Loucy (cell line): ENCODE measurements around the gene ZBED6.

Experiments used
- H2AFZ ChIP-seq: fragments of 200-600 bp; sonication (generic); 2 replicates; pipeline ENCODE4 v1.6.0; 2016; ENCODE audit warnings: antibody characterized with exemption, mild to moderate bottlenecking, low read length, moderate library complexity
- H3F3A ChIP-seq: fragments of 200-600 bp; 2 replicates; pipeline ENCODE4 v1.6.0; 2016; ENCODE audit warnings: antibody characterized with exemption, low read depth, mild to moderate bottlenecking
- H3K27me3 ChIP-seq: fragments of 200-600 bp; sonication (generic); 2 replicates; pipeline ENCODE4 v1.6.1; 2014; ENCODE audit warnings: low read length, mild to moderate bottlenecking; ENCODE audit not compliant: insufficient read depth, poor library complexity, severe bottlenecking
- H3K36me3 ChIP-seq: fragments of 200-600 bp; sonication (generic); 2 replicates; pipeline ENCODE4 v1.6.1; 2016; ENCODE audit warnings: low read length; ENCODE audit not compliant: insufficient read depth
- H3K4me1 ChIP-seq: fragments of 200-600 bp; sonication (generic); 2 replicates; pipeline ENCODE4 v1.5.1; 2014; ENCODE audit warnings: low read length, mild to moderate bottlenecking; ENCODE audit not compliant: insufficient read depth, poor library complexity, severe bottlenecking
- H3K4me2 ChIP-seq: fragments of 200-600 bp; sonication (generic); 2 replicates; pipeline ENCODE4 v1.6.0; 2014; ENCODE audit warnings: antibody characterized with exemption, low read length, low read depth, mild to moderate bottlenecking; ENCODE audit not compliant: poor library complexity, severe bottlenecking
- H3K4me3 ChIP-seq: fragments of 200-600 bp; sonication (generic); 2 replicates; pipeline ENCODE4 v1.5.1; 2014; ENCODE audit warnings: low read length, mild to moderate bottlenecking, mixed read lengths; ENCODE audit not compliant: poor library complexity, severe bottlenecking
- H3K79me2 ChIP-seq: fragments of 200-600 bp; sonication (generic); 2 replicates; pipeline ENCODE4 v1.6.1; 2014; ENCODE audit warnings: low read length; ENCODE audit not compliant: insufficient read depth
- H3K9ac ChIP-seq: fragments of 200-600 bp; sonication (generic); 2 replicates; pipeline ENCODE4 v1.6.0; 2014; ENCODE audit warnings: mild to moderate bottlenecking, low read depth, low read length, moderate library complexity; ENCODE audit not compliant: poor library complexity, severe bottlenecking
- H3K9me2 ChIP-seq: fragments of 200-600 bp; sonication (generic); replicated peaks from 2 replicates; pipeline ENCODE4 v1.6.1; 2016; ENCODE audit warnings: low read depth, low read length, mixed read lengths
- H3K9me3 ChIP-seq: fragments of 200-600 bp; sonication (generic); 2 replicates; pipeline ENCODE4 v1.6.1; 2014; ENCODE audit warnings: mild to moderate bottlenecking, antibody characterized with exemption, low read length, low read depth; ENCODE audit not compliant: insufficient read depth
- H4K20me1 ChIP-seq: fragments of 200-600 bp; sonication (generic); 2 replicates; pipeline ENCODE4 v1.6.0; 2014; ENCODE audit warnings: antibody characterized with exemption, low read length, mild to moderate bottlenecking; ENCODE audit not compliant: insufficient read depth, poor library complexity, severe bottlenecking
- CTCF ChIP-seq: fragments of 200-600 bp; sonication (generic); conservative IDR thresholded peaks from 2 replicates; pipeline ENCODE4 v1.5.1; 2014; ENCODE audit warnings: mild to moderate bottlenecking, antibody characterized with exemption, low read length
- EZH2phosphoT487 ChIP-seq: fragments of 200-600 bp; IDR thresholded peaks from 2 replicates; pipeline ENCODE4 v1.6.1; 2018; ENCODE audit warnings: antibody characterized with exemption, mild to moderate bottlenecking, moderate library complexity, borderline replicate concordance

ZBED6 gene, protein sequence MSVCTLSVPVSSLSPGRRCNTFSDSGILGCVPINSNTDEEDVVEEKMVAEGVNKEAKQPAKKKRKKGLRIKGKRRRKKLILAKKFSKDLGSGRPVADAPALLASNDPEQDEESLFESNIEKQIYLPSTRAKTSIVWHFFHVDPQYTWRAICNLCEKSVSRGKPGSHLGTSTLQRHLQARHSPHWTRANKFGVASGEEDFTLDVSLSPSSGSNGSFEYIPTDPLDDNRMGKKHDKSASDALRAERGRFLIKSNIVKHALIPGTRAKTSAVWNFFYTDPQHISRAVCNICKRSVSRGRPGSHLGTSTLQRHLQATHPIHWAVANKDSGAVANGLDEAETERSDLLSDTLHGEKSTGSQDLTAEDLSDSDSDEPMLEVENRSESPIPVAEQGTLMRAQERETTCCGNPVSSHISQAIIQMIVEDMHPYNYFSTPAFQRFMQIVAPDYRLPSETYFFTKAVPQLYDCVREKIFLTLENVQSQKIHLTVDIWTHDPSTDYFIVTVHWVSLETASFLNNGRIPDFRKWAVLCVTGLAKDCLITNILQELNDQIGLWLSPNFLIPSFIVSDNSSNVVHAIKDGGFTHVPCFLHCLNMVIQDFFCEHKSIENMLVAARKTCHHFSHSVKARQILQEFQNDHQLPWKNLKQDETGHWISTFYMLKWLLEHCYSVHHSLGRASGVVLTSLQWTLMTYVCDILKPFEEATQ (N-terminal part only)

DNA sequence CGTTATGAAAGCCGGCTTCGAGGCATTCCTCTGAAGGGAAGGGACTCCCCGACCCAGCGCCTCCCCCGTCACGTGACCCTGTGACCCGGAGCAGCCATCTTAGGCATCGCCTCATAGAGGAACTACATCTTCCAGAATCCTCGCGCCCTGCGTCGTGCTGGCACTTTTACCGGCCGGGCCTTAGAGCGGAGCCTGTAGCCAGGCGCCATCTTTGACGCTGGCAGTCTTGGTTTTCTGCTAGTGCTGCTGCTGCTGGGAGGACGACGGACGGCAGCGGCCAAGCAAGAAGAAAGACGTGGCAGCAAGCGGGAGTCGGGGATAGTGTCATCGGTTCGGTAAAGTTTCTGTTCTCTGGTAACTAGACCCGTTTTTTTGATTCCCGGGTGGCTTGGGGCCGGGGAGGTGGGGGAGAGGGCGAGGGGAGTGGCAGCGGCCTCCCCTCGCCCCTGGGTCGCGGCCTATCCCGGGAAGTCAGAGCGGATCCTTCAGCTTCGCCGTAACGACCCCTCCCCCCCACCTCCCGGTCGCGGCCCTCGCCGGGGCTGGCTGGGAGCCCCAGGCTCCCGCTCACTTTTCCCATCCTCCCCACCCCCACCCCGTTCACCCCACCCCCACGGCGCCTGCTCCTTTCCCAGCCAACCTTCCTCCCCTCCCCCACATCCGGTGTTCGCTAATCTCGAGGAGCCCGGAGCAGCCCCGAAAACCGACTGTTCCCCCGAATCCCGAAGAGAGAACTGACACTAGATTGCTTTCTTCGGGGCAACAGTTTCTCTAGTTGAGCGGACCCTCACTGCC, at the start of gene ZBED6, which contains the start of gene ZC3H11A:
TSS of gene ZBED6 (plus strand) at position 183 of the 795 bp plus-strand sequence. CDS start 1,900 bp downstream, outside the sequence.
TSS of gene ZC3H11A (plus strand) at position 183 of the 795 bp plus-strand sequence. CDS start 21,448 bp downstream, outside the sequence.
- Histone ChIP-seq H3K27me3 (no peaks in the 10 kb centered on the region), H3K4me1 (peaks cover 48% of the 10 kb centered on the region), H3K9ac (peak within 1 kb of the TSS; percentile 82), H4K20me1 (peaks cover 47% of the 10 kb centered on the region), H3K79me2 (peaks cover 50% of the 10 kb centered on the region), H3K4me3 (peak within 1 kb of the TSS; percentile 92), H3K36me3 (no peaks in the 10 kb centered on the region), H3K4me2 (peak within 1 kb of the TSS; percentile 86), H2AFZ (peak within 1 kb of the TSS; percentile 99), H3K9me3 (no peaks in the 10 kb centered on the region), H3F3A (0 out of 2 replicates have a peak, but pooled peaks cover 3% of the 10 kb centered on the region), H3K9me2 (no peaks in the 10 kb centered on the region)
- TF ChIP-seq EZH2phosphoT487 (no peak), CTCF (no peak)

DNA sequence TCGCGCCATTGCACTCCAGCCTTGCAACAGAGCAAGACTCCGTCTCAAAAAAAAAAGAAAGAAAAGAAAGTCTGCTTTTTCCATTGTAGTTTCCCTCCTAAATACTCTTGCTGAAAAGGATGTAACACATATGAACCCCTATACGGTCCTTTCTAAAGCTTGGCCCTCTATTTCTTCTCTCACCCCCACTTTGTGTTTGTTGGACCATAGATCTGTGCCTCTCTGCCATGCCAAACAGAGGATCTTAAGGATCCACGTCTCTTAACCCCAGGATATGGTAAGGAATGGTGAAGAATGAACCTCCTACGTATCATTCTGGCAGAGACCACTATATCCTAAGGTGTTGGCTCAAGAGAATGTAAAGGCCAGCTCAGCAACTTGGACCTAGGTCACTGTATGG, 49.1 kb upstream of the ZBED6 start:
- H3K9me3 ChIP-seq: no peaks in the 10 kb centered on the region

More for the DNA sequence above, 49.1 kb upstream of the ZBED6 start:
- H4K20me1 ChIP-seq: no peaks in the 10 kb centered on the region
- H3K9me2 ChIP-seq: no peaks in the 10 kb centered on the region
- no peaks in the 10 kb centered on the region for H3K79me2 ChIP-seq
- peaks cover 7% of the 10 kb centered on the region; the same call in 1 of the 2 replicates for H3K36me3 ChIP-seq
- no peak overlapping the region for H3K4me3 ChIP-seq
- H3K4me2 ChIP-seq: no peak overlapping the region
- no peak overlapping the region for H3K9ac ChIP-seq
- no peaks in the 10 kb centered on the region for H3F3A ChIP-seq
- no peaks in the 10 kb centered on the region for H3K27me3 ChIP-seq
- H3K4me1 ChIP-seq: peaks cover 11% of the 10 kb centered on the region
- no peak for TF ChIP-seq EZH2phosphoT487
- no peak for TF ChIP-seq CTCF
- no peak overlapping the region for H2AFZ ChIP-seq
